Frontal cortex (tissue), 4 donors: ENCODE data around the gene SPOUT1. TPM values are rescaled to one million over a fixed set of nuclear protein-coding genes. Genes with fewer than 3 reads are reported as not detected.
"Not testable (repeated sequence)": the region's sequence is repeated elsewhere in the genome, so short reads cannot be mapped to it uniquely, and the experiment has no call there.

Experiments
- DNase-seq, 2 donors: peaks; one replicate each; pipeline ENCODE4 v3.0.0; 2012; ENCODE audit warnings: low spot score in 2 of 2
- FAIRE-seq: peaks from 2 replicates; lab custom pipeline; 2012; peaks lifted over from hg19 to GRCh38; lab: Jason Lieb, UNC
- total RNA-seq: library from RNA; depleted of rRNA; stranded (reverse); fragments of >200 nt; gene quantifications from one replicate; pipeline ENCODE4 v1.2.3, GENCODE V29; 2014
- donor health status: control.
- donor health status: control.
- donor health status: control.

Gene SPOUT1
- total RNA-seq, 1 donor from 2014 or later: 10.2 TPM

DNA sequence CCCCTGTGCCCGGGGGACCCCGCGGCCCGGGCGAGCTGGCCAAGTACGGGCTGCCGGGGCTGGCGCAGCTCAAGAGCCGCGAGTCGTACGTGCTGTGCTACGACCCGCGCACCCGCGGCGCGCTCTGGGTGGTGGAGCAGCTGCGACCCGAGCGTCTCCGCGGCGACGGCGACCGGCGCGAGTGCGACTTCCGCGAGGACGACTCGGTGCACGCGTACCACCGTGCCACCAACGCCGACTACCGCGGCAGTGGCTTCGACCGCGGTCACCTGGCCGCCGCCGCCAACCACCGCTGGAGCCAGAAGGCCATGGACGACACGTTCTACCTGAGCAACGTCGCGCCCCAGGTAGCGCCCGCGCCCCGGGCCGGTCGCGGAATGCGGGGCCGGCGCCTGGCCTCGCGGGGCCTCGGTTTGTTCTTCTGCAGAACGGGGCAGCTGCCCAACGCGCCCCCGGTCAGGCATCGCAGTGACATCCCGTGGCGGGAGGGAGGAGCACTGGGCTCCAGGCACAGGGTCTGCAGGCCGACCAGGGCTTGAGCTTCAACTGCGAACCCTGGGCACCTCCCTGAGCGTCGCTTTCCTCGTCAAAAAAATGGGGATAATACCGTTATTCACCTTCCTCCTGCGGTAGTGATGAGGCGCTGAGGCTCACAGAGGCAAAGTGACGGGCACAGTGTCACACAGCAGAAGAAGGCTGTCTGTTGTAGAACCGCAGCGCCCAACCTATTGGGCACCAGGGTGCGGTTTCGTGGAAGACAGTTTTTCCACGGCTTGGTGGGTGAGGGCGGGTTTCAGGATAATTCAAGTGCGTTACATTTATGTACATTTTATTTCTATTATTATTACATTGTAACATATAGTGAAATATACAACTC, 10.5 kb downstream of the SPOUT1 start:
- DNase-seq (peak; percentile 55 to 63), FAIRE-seq (no peak)

DNA sequence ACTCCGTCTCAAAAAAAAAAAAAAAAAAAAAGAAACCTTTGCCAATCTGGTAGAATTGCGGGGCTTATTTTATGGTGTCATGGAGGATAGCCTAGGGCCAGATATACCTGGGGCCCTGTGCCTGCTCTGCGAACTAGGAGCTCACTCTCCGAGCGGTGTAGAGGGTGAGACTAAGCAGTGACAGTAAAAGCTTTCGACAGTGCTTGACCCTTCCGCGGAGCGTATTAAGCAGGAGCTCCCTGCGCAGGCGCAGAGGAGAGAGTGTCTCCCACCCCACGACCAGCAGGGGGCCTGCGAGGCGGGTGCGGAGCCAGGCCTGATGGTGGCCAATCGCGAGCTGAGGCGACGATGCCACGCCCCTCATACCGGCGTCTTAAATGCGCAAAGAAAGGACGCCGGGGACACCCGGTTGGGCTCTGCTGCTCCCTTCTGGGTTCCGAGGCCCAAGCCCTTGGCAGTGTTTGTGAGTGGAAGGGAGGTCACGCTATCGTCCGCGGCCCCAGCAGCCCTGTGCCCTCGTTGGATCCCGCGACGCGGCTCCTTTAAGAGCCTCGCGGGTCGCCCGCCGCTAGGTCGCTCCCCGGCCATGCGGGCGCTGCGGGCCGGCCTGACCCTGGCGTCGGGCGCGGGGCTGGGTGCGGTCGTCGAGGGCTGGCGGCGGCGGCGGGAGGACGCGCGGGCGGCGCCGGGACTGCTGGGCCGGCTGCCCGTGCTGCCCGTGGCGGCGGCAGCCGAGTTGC, 11.3 kb downstream of the SPOUT1 start, which contains the start of gene ENDOG:
TSS of gene ENDOG (plus strand) at position 402 of the 740 bp plus-strand sequence. CDS start at position 587, 185 bp downstream.
- DNase-seq (peak; percentile 97 to 98), FAIRE-seq (peak; percentile 42)

DNA sequence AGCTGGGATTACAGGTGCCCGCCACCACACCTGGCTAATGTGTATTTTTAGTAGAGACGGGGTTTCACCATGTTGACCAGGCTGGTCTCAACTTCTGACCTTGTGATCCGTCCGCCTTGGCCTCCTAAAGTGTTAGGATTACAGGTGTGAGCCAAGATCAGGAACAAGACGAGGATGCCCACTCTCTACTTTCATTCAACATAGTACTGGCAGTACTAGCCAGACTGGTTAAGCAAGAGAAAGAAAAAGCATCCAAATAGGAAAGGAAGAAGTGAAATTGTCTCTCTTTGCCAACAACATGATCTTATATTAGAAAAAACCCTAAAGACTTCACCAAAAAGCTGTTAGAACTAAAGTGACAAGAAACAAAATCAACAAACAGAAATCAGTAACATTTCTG, 18.7 kb downstream of the SPOUT1 start:
- FAIRE-seq: no peak
- no peak for DNase-seq

DNA sequence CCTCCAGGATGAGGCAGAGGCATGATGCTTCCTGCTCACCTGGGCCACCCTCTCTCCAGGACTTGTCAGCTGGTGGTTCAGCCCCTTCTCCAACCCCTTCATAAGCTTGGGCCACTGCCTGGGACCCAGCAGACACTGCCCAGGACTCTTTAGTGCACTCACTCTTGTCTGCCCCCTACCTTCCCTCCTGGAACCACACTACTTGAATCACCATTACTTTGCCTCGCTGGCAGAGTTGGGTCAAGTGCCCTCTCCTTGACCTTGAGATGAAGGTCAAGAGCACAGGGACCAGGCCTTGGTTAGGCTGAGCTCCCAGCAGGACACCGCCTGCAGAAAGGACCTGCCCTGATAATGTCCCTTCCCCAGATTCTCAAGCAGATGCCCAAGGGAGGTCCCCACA, 19.8 kb downstream of the SPOUT1 start:
- DNase-seq: no peak

DNA sequence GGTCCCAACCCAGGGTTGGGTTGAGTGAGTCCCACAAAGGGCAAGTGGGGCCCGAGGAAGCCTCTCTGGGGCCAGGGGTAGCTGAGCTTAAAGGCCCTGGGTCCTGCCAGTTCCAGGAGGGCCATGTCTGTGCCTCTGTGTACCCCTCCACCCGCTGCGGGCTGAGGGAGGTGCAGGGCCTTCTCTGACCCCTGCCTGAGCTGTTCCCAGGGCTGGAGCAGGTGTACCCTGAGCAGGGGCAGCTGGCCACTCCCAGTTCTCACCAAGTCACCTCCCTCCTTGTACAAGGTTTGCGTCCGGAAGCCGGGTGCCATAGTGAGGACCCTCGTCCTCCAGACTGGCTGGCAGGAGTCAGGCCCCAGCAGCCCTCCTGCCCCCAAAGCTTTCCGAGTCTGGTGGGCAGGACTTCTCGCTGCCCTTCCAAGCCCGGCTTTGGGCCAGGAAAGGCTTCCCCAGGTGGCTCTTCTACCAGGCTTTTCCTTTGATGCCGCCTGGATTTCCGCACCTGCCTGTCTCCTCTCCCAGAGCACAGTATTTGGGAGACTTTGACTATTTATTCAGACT, 20.5 kb downstream of the SPOUT1 start:
- no peak for DNase-seq
- no peak for FAIRE-seq

More for the DNA sequence above, 19.8 kb downstream of the SPOUT1 start:
- no peak for FAIRE-seq

DNA sequence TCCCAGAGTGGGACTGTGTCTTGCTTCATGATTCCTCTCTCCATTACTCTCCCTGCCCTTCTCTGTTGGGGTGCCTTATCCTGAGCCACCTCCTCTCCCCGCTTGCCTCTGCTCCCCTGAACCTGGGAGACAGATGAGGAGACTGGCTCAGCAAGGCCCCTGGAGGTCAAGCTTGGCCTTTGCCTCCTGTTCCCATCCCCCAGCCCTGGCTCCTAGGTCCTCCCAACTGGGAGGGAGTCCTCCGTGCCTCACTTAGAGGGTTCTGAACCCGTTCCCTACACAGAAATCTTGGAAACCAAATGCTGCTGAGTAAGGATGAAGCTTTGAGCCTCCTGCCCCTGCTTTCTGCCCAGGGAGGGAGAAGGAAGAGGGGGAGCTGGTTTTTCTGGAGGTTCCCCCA, 21.1 kb downstream of the SPOUT1 start:
- DNase-seq (no peak), FAIRE-seq (no peak)

DNA sequence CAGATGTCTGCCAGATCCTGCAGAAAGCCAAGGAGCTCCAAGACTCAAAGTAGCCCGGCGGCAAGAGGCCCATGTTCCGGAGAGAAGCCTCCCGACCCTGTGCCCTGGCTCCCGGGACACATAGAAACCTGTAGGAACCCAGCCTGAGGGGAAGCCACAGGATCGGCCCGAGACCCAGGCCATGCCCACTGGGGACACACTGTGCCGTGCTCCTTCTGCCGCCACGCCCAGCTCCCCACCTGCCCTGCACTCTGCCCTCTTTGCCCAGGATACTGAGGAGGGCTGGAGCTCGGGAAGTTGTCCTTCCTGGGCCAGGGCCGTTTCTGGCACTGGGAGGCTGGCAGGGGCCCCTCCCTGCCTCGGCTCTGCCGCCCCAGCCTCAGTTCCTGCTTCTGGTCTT, 21.8 kb downstream of the SPOUT1 start:
- no peak for FAIRE-seq
- no peak for DNase-seq

DNA sequence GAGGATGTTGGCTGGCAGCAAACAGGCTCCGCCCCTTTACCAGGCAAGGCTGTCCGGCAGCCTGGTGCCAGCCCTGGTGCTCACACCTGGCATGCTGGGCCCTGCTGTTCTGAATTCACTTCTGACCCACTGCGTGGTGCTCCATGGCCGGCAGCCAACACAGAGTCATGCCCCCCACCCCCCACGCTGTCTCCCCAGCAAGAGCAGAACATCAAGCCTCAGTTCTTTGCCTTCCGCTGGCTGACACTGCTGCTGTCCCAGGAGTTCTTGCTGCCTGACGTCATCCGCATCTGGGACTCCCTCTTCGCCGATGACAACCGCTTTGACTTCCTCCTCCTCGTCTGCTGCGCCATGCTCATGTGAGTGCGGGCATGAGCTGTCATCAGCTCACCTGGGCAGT, 23.9 kb downstream of the SPOUT1 start:
- FAIRE-seq: no peak
- peak in 1 of 2 donors; percentile 64 for DNase-seq

DNA sequence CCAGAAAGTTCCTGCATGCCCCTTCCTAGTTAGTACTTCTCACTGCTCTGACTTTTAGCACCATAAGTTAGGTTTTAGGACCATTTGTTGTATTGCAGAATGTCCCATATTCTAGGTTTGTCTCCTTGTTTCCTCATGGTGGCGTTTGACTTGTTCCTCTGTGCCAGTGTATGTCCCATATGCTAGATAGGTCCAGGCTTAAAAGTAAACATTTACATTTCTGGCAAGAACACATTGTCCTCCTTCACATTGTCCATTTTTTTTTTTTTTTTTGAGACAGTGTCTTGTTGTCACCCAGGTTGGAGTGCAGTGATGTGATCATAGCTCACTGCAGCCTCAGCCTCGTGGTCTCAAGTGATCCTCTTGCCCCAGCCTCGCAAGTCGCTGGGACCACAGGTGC, 27.1 kb downstream of the SPOUT1 start:
- DNase-seq: no peak
- no peak for FAIRE-seq

DNA sequence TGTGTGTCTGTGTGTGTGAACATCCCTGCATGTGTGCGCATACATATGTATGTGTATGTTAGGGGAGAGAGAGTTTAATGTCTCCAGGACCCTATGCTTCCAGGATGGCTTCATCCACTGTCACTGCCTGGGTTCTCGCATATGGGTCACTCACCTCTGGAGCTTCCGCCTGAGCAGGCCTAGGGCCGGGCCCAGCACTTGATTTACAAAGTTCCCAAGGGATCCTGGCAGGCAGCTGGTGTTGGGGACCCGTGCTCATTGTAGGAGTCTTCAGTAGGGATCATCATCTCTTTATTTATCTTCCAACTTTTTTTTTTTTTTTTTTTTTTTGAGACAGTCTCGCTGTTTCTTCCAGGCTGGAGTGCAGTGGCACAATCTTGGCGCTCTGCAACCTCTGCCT, 29.5 kb downstream of the SPOUT1 start:
- FAIRE-seq: no peak
- no peak for DNase-seq

DNA sequence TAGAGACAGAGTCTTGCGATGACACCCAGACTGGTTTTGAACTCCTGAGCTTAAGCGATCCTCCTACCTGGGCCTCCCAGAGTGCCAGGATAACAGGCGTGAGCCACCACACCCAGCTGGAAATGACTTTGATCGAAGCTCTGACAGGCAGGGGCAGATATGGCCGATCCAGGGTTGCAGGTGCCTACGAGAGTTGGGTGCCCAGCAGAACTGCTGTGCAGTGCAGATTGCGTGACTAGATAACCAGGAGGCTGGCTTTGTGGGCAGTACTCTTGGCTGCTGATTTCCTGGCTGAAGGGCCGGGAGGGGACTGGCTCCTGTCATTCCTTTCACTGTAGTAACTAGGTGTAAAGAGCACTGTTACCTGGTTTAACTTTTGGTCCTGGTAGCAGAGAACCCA, 30.7 kb downstream of the SPOUT1 start:
- FAIRE-seq (no peak), DNase-seq (no peak)

DNA sequence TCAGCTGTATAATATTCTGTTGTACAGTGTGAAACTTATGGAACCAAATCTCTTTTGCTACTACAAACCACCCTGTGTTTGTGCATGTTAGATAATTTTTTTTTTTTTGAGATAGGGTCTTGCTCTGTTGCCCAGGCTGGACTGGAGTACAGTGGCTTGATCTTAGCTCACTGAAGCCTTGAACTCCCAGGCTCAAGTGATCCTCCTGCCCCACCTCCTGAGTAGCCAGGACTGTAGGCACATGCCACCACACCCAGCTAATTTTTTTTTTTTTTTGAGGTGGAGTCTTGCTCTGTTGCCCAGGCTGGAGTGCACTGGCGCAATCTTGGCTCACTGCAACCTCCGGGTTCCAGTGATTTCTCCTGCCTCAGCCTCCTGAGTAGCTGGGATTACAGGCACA, 34.6 kb downstream of the SPOUT1 start:
- DNase-seq, FAIRE-seq: not testable (repeated sequence)

DNA sequence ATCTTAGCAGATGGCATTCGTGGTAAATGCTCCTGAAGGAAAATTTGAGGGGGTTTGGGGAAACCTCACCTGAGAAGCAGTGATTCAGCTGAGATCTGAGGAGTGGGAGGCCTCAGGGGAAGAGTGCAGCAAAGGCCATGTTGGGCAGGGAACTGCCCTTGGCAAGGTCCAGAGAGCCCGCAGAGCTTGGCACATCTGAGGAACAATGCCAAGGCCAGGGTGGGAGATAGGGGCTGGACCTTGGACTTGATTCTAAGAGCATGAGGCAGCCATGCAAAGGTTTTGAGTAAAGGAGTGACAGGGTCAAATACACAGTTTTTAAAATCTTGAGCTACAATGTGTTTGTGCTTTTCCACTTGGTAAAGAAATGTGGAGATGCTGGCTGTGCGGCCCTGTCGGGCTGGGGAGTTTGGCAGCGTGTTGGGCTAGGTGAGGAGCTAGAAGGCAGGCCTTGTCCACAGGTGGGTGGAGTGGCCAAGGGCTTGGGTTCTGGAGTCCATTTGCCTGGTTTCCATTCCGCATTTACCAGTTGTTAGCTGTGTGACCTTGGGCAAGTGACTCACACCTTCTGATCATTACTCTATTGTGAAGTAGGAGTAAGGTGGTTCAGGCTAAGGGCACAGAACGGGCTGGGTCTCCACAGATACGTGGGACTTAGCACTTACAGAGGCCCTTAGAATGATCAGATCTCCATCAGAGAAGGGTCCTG, 36.5 kb downstream of the SPOUT1 start:
- FAIRE-seq: no peak

DNA sequence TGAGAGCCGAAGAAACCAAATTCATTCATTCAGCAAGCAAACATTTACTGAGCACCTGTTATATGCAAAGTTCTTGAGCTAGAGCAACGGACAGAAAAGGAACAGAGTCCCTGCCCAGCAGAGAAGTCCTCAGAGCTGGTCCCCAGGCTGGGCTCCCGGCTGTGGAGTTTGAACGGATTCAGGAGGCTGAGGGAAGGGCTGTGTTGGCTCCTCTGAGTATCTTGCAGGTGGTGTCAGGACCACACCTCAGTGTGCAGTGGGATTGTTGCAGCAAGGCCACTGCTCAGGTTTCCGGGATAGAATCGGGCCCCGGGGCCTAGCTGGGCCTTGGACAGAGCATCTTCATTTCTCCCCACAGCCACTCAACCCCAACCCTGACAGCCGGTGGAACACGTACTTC, 37.5 kb downstream of the SPOUT1 start:
- DNase-seq: no peak
- no peak for FAIRE-seq

More for the DNA sequence above, 36.5 kb downstream of the SPOUT1 start:
- DNase-seq: no peak

DNA sequence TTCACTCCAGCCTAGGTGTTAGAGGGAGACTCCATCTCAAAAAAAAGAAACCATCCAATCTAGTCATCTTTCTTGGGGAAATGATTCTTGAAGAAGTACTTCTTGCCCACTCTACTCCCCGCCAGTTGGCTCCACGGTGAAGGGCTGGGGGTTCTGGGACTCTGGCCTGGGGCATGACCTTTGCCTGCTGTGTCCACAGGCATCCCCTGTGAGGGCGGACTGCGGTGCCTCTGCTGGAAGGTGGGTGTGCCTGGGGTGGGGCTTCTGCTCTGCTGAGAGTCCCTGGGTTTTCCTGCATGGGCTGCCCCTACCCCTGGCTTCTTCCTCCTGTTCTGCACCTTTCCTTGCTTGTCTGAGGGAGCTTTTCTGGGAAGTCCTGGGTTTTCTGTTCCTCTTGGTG, 39.1 kb downstream of the SPOUT1 start:
- no peak for FAIRE-seq
- DNase-seq: no peak

DNA sequence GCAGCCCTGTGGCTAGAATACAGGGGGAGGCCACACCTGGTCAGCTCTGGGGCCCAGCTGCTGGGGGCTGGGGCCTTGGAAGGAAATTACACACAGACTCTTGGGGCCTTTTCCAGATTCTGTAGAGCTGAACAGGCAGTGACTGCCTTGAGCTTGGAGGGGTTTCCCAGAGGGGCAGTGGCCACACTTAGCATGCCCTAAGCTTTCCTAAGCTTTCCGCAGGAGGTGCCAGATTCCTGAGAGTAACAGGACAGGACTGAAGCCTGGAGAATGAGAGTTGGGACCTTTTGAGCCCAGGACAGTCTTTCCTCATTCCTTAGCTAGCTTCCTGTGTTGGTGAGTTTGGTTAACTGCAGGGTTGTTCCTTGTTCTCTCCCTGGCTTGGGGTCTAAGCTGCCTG, 41.1 kb downstream of the SPOUT1 start:
- FAIRE-seq: no peak
- DNase-seq: no peak

DNA sequence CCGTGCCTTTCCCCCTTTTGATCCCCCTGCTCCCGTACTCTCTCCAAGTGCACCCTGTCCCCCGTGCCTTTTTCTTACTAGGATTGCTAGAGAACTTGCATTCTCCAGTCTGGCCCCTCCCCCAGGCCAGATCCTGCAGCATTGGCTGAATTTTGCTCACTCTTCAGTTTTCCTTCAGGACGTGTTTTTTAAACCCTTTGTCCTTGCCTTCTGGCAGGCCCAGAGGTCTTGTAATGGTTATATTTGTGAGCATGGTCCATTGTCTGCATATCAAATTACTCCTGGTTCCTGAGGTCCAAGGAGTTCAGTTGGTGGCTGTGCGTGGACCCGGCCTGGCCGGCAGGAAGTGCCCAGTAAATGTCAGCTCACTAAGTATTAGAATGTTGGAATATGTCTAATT, 41.9 kb downstream of the SPOUT1 start:
- peak in 1 of 2 donors; percentile 37 for DNase-seq
- FAIRE-seq: no peak

DNA sequence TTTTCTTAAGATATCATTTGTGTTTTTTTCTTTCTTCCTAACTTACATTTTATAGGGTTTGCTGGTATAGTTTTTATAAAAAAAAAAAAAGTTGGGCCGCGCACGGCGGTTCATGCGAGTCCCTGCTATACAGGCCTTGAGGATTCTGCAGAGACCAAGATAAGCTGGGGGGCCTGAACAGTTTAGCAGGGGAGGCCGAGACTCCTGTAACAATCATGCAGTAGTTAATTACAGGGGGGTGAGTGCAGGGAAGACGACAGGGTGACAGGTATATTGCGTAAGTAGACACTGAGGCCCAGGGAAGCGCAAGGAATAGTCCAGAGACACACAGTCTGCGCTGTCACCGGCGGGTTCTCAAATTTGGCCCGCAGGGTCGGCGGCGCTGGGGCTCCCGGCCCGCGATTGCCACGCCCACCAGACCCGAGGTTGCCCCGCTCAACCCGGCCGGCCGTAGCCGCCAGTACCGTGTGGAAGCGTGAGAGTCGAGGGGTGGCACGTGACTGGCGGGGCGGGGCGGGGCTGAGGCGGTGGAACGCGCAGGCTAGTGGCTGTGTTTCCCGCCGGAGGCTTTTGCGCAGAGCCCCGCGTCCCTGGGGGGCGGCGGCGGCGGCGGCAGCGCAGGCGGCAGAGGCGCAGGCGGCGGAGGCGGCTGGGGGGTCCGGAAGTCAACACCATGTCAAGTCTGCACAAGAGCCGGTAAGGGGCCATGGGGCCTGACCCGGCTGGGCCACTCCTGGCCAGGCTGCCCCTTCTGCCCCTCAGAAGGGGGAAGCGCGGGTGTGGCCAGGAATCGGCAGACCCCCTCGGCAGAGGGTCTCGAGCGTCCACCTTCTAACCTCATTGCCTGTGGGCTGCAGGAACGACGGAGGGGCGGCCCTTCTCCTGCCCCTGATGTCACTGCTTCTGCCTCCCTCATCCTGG, 42.7 kb downstream of the SPOUT1 start, which contains the start of gene TBC1D13:
TSS of gene TBC1D13 (plus strand) at position 573 of the 921 bp plus-strand sequence. CDS start at position 674, 101 bp downstream.
- FAIRE-seq (no peak), DNase-seq (peak; percentile 95 to 97)

DNA sequence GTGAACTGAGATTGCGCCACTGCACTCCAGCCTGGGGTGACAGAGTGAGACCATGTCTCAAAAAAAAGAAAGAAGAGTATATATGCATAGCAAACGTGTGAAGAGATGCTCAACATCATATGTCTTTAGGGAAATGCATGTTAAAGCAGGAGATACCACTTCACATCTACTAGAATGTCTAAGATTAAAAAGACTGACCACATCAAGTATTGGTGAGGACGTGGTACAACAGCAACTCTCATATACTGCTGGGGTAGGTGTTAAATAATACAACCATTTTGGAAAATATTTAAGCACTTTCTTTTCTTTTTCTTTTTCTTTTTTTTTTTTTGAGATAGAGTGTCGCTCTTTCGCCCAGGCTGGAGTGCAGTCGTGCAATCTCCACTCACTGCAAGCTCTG, 44.2 kb downstream of the SPOUT1 start:
- FAIRE-seq (no peak), DNase-seq (no peak)
